Coronary artery (tissue), 2 donors: Measurements from ENCODE around the gene CAPN15.

Source experiments
- DNase-seq: peaks from one replicate; pipeline ENCODE4 v3.0.0-alpha.2; 2017; ENCODE audit warnings: low spot score
- H3K27ac ChIP-seq, 2 donors: fragments of 200-600 bp; sonication (generic); one replicate each; pipeline ENCODE4 v1.5.1; 2016 to 2019
- H3K4me3 ChIP-seq: fragments of 200-600 bp; sonication (generic); 2 replicates; pipeline ENCODE4 v1.5.1; 2016; ENCODE audit warnings: mild to moderate bottlenecking, moderate library complexity
- TF ChIP-seq, protein P1 (sequence below): fragments of 200-600 bp; sonication (generic); IDR thresholded peaks from one replicate; pipeline ENCODE4 v1.5.1; 2019; ENCODE audit warnings: antibody characterized with exemption

Gene CAPN15

DNA sequence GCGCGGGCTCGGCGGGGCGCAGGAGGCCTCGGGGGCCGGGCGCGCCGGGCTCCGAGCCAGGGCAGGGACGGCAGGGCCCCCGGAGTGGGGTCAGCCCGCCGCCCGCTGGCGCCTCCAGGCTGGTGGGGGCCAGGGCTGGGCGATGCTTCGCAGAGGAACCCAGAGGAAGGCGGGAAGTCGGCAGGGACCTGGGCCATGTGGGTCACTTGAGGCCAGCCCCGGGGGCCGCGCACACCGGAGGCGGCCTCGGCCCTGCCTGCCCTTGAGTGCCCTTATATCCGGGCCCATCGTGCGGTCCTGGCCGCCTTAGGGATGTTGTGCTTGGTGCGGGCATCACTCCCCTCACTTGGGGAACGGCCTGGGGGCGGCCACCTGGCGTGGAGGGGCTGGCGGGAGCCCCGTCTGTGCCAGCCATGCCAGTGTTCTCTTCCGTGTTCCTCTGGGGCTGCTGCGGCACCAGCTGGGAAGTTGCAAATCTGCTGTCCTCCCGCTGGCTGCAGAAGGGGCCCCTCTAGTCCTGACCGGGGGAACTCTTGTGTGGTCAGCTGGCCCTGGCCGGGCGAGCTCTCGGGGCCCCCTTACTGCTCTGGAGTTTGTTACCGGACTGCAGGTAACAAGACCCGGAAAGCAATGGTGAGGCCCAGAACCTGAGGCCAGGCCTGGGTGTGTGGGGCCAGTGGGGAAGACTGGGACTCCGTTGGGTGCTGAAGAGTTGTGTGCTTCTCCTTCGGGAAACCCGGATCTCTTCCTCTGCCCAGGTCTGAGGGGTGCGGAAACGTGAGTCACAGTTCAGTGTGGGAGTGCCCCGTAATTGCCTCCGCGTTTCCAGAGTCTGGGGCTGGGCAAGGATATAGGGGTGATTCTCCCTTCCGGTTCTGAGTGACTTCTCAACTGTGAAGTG is 849 bp downstream of the CAPN15 start:
- peak overlapping the region; percentile 74 for H3K4me3 ChIP-seq
- no peak for DNase-seq
- H3K27ac ChIP-seq, result peak overlapping the region; percentile 28 to 97
- TF ChIP-seq, protein P1, sequence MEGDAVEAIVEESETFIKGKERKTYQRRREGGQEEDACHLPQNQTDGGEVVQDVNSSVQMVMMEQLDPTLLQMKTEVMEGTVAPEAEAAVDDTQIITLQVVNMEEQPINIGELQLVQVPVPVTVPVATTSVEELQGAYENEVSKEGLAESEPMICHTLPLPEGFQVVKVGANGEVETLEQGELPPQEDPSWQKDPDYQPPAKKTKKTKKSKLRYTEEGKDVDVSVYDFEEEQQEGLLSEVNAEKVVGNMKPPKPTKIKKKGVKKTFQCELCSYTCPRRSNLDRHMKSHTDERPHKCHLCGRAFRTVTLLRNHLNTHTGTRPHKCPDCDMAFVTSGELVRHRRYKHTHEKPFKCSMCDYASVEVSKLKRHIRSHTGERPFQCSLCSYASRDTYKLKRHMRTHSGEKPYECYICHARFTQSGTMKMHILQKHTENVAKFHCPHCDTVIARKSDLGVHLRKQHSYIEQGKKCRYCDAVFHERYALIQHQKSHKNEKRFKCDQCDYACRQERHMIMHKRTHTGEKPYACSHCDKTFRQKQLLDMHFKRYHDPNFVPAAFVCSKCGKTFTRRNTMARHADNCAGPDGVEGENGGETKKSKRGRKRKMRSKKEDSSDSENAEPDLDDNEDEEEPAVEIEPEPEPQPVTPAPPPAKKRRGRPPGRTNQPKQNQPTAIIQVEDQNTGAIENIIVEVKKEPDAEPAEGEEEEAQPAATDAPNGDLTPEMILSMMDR, result no peak

- TF ChIP-seq, protein P1, result no peak
- peak overlapping the region; percentile 74 for H3K4me3 ChIP-seq
- H3K27ac ChIP-seq, result peak overlapping the region in 1 of 2 donors; percentile 97
- DNase-seq, result no peak
These were observed 1.6 kb downstream of the CAPN15 start for GRCh38 chr16:529012-529575.

DNA sequence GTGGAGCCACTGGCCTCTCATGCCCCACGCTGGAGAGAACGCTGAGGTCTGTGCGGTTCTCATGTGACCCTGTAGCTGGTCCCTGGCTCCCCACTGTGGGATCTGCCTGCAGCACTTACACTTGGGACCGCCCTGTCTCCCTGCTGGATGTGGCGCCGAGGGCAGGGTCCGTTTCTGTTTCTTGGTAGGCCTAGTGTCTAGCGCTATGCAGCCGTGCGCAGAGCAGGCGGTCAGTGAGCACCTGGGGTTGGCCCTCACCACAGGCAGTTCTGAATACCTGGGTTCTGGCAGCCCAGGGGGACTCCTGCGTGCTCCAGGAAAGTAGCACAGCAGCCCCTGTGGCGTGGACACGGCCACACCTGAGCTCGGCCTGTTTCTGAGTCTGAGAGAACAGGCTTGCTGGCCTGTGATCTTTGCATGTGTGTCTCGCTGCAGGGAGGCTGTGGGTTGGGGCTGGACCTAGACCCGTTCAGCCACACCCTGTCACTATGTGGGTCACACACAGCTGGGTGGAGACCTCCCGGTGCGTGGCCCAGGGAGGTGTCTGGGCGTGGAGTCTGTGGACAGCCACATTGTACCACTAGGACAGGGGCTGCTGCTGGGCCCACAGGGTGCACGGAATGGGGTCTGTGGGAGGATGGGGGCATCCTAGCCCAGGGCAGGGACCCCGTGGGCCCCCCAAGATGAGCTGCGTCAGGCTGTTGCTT is 2.8 kb downstream of the CAPN15 start:
- no peak for DNase-seq
- TF ChIP-seq, protein P1, result no peak
- Histone ChIP-seq H3K27ac (no peak overlapping the region), H3K4me3 (no peak overlapping the region)

DNA sequence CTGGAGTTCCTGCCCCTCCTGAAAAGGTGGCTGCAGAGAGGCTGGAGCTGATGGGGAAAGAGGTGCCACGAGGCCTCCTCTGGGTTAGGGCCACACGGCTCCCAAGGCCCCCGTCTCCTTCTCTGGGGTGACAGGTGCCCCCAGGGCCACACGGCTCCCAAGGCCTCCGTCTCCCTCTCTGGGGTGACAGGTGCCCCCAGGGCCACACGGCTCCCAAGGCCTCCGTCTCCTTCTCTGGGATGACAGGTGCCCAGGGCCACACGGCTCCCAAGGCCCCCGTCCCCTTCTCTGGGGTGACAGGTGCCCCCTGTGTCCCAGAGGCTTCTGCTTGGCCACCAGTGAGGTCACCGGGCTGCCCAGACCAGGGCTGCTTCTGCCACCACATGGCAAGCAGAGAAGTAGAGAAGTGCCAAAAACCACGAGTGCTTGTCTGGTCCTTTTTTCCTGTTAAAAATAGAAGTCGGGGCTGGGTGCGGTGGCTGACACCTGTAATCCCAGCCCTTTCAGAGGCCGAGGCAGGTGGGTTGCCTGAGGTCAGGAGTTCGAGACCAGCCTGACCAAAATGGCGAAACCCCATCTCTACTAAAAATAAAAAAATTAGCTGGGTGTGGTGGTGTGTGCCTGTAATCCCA is 4.1 kb downstream of the CAPN15 start:
- H3K4me3 ChIP-seq, result no peak overlapping the region

GRCh38 chr16:533391-534123 is 6.0 kb downstream of the CAPN15 start:
- H3K27ac ChIP-seq, result no peak overlapping the region
- H3K4me3 ChIP-seq, result no peak overlapping the region
- no peak for DNase-seq
- TF ChIP-seq, protein P1, result no peak

More for the DNA sequence above, 4.1 kb downstream of the CAPN15 start:
- TF ChIP-seq, protein P1, result no peak
- H3K27ac ChIP-seq, result no peak overlapping the region
- DNase-seq, result no peak

DNA sequence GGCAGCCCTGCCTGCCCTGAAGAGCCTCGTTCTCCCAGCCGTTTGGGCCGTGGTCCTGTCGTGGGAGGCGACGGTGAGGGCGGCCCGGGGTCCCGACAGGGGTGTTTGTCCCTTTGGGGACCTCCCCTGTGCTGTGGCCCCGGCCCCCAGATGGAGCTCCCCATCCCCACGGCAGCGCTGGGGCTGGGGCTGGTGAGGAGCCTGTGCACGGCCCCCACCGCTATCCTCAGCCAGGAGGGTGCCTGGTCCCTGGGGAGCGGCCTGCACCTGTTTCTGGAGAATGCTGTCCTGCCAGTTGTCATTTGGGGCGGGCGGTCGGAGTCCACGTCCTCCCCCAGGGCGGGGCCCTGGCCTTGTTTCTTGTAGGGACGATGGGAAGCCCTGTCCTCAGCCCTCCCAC is 6.6 kb downstream of the CAPN15 start:
- no peak for DNase-seq
- no peak overlapping the region for H3K27ac ChIP-seq
- TF ChIP-seq, protein P1, result no peak
- H3K4me3 ChIP-seq, result no peak overlapping the region
